ENCODE results near the gene COA3.

Gene COA3, protein sequence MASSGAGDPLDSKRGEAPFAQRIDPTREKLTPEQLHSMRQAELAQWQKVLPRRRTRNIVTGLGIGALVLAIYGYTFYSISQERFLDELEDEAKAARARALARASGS

DNA sequence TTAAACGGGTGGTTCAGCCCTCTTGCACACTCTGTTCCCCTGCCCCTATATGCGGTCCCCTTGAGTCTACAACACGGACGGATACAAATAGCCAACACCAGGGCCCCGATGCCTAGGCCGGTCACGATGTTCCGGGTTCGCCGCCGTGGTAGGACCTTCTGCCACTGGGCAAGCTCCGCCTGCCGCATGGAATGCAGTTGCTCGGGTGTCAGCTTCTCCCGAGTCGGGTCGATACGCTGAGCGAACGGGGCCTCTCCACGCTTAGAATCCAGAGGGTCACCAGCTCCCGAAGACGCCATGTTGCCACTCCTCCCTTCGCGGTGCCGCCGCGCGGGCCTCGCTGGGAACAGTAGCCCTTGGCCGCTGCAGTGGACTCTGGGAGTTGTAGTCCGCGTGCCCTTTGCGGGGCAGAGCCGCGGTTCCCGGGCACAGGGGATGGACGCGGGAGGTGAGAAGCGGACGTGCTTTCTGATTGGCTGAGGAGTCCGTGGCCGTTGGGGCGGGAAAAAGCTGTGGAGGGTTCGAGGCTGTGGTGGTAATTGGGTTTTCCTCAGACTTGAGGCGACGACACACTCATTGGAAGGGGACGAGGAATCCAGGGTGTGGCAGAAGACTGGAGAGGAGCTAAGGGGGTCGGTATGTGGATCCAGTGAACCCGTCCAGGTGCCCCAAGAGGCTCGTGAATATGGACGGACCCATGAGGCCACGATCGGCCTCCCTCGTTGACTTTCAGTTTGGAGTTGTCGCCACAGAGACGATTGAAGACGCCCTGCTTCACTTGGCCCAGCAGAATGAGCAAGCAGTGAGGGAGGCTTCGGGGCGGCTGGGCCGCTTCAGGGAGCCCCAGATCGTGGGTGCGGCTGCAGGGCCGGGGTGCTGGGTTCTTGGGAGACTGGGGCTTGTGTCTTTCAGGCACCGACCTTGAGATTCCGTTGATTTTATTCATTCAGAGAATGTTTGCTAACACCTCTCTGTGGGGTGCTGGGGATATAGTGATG, at the start of gene COA3, which contains the start of gene CNTD1:
TSS of gene COA3 (minus strand) at position 322 of the 998 bp plus-strand sequence. CDS start at position 299, 23 bp downstream.
TSS of gene CNTD1 (plus strand) at position 479 of the 998 bp plus-strand sequence. CDS start at position 686, 207 bp downstream.
- peak; percentile 79 for DNase-seq (ENCODE audit: low spot score)

DNA sequence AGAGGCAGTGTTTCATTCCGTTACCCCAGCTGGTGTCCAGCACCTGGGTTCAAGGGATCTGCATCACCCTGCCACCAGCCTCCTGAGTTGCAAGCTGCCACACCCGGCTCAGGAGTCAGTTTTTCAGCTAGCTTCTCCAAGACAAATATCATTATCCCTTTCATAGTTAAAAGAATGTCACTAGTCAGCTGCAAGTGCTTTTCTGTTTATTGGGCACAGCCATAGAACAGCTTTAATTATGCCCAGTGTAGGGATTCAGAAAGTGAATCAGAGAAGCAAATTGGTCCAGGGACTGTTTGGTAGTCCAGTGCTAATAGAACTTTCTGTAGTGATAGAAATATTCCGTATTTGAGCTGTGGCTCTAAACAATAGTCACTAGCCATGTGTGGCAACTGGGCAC, 49.6 kb upstream of the COA3 start:
- DNase-seq (ENCODE audit: low spot score) = no peak

DNA sequence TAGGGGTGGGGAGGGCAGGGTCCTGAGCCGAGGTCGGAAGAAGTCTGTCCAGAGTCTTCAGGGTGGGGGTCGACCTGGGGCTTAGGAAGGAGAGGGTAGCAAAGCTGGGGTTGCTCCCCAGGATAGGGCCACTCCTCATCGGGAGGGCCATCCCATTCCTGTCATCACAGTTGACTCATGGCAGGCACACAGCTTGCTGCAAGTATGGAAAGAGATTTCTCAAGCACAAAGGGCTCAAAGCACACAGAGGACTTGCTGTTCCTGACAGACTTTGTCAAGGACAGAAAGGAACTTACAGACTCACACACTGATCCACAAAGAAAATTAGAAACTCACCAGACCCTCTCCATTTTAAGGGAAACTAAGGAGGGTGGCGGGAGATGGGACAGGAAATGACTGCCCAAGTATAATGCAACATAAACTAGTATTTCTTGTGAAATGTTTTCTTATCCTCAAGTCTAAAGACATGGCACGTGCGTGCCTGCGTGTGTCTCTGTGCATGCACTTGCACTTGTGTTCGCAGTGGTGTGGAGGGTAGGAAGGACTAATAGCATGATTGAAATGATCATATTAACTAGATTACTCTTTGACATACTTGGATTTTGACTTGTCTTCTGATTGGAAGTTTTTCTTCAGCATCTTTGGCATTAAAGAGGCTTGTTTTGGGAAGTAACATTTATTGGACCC, 48.2 kb upstream of the COA3 start:
- DNase-seq (ENCODE audit: low spot score) = no peak

DNA sequence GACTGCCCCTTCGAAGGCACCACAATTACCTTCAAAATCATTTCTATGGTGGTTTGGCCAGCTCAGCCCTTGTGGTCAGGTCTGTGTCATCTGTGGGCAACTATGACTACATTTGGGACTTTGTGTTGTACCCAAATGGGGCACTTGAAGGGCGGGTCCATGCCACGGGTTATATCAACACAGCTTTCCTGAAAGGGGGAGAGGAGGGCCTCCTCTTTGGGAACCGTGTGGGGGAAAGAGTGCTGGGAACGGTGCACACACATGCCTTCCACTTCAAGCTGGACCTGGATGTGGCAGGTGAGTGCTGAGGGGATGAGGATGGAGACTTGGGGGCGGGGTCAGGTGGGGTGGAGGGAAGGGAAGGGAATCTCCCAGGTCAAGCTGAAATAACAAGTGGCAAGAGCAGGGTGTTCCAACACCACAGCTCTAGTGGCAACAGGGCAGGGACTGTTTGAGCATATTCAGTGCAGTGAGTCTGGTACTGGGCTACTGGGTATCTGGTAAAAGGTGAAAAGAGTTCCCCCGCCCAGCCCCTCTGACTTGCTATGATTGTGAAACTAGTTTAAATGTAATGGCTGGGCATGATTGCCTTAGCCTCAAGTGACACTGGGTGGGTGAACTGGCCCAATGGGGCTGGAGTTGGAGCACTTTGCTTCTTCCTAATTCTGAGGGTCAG, 47.6 kb upstream of the COA3 start:
- DNase-seq (ENCODE audit: low spot score) = no peak

DNA sequence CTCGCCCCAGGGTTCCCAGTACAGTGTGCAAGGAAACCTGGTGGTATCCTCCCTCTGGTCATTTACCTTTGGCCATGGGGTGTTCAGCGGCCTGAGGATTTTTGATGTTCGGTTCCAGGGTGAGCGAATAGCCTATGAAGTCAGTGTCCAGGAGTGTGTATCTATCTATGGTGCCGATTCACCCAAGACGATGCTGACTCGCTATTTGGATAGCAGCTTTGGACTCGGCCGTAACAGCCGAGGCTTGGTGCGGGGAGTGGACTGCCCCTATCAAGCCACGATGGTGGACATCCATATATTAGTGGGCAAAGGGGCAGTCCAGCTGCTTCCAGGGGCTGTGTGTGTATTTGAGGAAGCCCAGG, 47.0 kb upstream of the COA3 start:
- DNase-seq (ENCODE audit: low spot score) = no peak

DNA sequence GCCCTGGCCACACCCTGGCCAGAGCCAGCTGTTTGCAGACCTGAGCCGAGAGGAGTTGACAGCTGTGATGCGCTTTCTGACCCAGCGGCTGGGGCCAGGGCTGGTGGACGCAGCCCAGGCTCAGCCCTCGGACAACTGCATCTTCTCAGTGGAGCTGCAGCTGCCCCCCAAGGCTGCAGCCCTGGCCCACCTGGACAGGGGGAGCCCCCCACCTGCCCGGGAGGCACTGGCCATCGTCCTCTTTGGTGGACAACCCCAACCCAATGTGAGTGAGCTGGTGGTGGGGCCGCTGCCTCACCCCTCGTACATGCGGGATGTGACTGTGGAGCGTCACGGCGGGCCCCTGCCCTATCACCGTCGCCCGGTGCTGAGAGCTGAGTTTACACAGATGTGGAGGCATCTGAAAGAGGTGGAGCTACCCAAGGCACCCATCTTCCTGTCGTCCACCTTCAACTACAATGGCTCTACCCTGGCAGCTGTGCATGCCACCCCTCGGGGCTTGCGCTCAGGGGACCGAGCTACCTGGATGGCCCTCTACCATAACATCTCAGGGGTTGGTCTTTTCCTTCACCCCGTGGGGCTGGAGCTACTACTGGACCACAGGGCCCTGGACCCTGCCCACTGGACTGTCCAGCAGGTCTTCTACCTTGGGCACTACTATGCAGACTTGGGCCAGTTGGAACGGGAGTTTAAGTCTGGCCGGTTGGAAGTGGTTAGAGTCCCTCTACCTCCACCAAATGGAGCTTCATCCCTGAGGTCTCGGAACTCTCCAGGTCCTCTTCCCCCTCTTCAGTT, 46.5 kb upstream of the COA3 start:
- DNase-seq (ENCODE audit: low spot score) = no peak

DNA sequence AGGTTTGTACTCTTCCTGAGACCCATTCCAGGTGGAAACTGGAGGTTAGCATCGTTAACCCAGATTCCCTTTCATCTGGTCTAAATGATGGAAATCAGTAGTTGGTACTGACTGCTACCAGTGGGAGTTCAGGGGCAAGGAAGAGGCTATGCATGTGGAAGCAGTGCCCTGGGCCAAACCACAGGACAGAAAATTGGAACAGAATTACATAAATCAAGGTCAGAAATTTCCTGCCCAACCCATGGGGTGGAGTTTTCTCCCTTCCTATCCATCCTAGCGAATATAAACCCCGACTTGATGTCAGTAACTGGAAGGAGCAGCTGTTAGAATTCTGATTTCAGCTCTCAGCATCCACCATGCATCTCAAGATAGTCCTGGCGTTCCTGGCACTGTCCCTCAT, 45.8 kb upstream of the COA3 start, which contains the start of gene AOC2:
TSS of gene AOC2 (plus strand) at position 310 of the 400 bp plus-strand sequence. CDS start at position 357, 47 bp downstream.
- DNase-seq (ENCODE audit: low spot score) = no peak

DNA sequence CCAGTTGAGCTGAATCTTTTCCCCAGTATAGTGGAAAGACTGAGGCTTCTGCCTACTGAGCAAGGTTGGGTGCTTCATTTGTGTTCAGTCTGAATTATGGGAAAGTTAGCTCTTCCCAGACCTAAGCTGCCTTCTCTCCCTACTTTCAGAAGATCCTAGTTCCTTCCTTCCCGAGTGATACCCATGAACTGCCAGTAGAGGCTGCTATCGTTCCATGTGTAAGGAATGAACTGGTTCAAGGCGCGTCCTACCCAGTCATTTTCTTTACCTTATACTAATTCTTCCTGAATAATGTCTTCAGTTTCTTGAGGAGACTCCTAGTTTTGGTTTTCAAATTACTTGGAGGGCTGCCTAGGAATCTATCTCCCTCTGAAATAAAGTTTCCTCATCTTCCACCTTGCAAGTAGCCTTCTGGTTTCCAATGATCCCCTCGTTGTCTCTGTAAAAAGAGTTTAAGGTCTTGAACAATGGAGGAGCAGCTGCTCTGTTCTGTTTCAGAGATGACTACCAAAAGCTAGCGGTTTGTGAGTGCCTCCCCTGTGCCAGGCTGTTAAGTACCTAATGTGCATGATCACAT, 44.9 kb upstream of the COA3 start:
- peak; percentile 39 for DNase-seq (ENCODE audit: low spot score)

DNA sequence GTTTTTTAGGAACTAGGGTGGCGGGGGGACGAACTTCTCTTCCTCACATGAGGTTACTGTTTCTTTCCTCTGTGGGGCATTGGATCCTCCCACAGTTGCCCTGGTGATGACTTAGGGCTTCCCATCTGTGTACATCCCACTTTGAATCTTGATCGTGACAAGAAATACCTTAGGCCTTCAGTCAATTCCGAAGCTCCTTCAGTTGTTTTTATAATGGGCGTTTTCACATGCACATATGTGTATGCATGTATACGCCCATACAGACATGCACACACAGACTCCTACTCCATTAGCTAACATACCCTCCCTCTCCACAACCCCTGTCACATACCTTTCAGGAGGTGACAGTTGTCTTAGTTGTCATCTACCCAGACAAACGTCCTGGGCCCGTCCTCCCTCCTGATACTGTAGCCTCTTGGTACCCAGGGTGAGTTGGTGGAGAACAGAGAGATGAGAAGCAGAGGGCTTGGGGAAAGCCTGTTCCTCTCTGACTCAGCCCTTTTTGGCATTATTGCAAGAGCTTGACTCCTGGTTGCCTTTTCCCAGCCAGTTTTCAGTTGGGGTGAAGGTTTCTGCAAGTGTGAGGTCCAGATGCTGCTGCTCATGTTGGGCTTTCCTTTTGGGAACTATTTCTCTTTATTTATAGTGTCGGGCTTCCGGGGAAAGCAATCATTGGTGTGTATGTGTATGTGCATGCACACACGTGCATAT, 43.6 kb upstream of the COA3 start:
- no peak for DNase-seq (ENCODE audit: low spot score)

DNA sequence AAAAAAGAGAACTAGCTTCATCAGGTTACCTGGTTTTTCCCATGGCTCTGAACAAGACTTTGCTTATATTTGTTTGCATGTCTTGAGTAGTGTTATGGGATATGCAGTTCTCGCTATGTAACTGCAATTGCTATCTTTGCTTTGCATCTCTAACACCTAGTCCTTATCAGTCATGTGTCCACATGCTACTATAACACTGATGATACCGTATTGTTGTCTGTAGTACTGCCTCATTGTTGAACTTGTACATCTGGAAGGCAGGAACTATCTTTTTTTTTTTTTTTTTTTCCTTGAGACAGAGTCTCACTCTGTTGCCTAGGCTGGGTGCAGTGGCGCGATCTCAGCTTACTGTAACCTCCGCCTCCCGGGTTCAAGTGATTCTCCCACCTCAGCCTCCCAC, 37.2 kb upstream of the COA3 start:
- no peak for DNase-seq (ENCODE audit: low spot score)

DNA sequence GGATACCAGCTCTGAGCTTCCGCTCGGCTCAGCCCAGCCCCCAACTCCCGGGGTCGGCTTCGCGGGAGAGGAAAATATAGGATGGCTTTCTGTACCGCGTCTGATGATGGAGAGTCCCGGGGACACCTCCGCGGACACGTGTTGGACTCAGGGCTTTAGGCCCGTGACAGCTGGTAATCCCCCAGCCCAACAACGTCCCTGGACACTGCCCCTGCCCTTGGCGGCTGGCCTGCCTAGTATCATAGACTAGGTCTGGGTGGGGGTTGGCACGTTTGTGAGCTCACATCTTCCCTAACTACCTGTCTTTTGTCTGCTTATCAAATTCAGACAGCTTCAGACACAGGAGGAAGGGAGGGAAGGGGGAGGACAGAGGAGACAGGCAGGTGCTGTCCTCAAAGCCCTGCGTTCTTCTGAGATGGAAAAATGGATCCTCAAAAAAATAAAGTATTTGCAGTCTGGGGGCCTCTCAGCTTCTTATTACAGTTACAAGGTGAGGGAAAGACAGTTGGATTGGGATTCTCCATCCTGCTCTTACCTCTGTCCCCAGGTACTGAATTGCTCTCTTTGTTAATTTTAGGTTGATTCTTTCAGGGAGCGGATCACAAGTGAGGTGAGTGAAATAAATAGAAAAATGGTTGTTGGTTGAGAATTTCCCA, 35.4 kb upstream of the COA3 start:
- DNase-seq (ENCODE audit: low spot score) = no peak

DNA sequence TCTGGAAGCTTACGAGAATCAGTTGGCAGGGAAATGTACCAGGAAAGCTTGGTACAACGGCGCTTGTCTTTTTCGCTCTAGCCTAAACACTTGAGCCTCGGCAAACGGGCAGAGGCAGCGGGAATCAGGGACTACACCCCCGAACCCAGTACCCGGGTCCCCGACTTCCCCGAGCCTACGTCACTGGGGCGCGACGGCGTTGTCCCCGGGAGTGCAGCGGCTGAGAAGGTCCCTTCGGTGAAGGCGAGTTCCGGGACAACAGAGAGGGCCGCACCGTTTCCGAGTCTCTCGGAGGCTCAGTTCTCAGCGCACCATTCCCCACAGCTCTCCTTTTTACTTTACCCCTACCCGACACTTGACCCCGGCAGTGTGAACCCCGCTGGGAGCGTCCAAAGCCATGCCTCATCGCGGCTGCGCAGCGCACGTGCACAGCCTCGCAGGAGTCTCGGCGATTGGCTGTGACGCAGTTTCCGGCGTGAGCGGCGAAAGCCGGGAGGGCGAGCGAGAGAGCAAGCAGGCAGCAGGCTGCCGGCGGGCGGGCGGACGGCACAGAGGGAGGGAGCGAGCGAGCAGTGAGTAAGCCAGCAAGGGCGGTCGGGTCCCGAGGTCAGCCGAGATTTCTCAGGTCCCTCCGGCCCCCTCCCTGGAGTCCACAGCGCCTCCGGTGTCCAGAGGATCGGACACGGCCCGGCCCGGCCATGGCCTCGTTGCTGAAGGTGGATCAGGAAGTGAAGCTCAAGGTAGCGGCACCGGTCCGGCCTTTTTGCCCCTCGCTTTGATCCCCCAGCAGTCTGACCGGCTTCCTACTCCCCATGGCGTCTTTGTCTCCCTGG, 34.6 kb upstream of the COA3 start, which contains the start of gene PSME3:
TSS of gene PSME3 (plus strand) at position 464 of the 833 bp plus-strand sequence. CDS start at position 699, 235 bp downstream.
- DNase-seq (ENCODE audit: low spot score) = peak; percentile 91

DNA sequence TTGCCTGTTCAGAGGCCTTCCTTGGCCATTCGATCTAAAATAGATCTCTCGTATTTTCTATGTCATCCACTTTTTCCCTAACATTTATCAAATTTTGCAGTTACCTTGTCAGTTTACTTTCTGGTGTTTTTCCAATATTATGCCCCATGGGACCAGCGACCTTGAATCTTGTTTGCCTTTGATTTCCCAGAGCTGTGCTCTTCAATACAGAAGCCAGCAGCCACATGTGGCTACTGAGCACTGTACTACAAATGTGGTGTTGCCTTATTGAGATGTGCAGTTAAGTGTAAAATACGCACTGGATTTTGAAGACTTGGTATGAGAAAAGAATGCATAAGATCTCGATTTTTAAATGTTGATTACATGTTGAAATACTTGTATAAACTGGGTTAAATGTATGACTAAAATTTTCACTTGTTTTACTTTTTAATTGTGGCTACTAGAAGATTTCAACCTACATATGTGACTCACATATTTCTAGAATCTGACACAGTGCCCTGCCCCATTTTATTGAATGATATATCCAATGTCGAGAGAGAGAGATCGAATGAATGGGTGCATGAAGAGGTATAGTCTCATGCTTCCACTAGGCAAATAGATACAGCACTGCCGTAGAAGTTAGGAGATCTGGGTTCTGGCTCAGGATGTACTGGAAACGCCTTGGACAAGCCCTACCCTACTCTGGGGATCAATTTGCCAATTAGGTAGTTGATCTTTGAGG, 33.9 kb upstream of the COA3 start:
- DNase-seq (ENCODE audit: low spot score) = no peak

DNA sequence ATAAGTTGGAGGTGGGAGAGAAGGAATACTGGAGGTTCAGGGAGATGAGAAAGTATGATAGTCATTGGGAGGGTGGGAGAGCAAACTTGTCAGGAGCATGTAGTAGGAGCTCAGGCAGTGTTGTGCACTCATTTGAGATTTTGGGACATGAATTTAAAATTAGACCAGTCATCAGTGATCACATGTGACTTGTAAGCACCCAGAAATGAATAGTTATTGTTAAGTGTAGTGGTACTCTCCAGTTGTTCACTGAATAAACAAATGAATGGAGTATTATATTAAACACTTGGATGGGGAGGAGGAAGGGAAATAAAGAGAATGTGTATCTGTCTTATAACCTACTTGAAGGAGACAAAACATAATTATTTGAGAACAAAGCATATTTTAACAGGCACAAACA, 32.5 kb upstream of the COA3 start:
- no peak for DNase-seq (ENCODE audit: low spot score)

DNA sequence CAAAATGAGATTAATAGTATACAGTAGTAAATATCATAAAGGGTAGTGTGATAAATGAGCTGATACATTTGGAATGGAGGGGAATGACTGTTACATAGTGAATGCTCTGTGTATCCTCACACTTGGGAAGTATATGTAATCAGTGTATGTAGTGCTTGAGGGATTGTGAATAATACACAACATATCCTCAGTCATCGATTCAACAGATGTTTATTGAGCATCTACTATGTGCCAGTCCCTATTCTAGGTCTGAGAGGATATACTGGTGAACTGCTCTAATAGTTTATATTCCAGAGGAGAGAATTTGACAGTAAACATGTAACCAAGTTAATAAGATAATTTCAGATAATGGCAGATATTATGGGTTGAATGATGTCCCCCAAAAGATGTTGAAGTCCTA, 29.0 kb upstream of the COA3 start:
- DNase-seq (ENCODE audit: low spot score) = no peak

DNA sequence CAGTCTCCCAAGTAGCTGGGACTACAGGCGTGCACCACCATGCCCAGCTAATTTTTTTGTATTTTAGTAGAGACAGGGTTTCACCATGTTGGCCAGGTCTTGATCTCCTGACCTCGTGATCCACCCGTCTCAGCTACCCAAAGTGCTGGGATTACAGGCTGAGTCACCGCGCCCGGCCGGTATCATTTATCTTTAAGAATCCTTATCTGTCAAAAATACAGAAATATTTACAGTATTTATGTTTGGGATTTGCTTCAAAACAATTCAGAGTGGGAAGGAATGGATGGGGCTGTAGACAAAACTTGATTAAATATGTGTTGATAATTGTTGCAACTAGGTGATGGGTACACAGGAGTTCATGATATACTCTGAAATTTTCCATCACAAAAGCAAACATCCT, 22.7 kb upstream of the COA3 start:
- DNase-seq (ENCODE audit: low spot score) = no peak

DNA sequence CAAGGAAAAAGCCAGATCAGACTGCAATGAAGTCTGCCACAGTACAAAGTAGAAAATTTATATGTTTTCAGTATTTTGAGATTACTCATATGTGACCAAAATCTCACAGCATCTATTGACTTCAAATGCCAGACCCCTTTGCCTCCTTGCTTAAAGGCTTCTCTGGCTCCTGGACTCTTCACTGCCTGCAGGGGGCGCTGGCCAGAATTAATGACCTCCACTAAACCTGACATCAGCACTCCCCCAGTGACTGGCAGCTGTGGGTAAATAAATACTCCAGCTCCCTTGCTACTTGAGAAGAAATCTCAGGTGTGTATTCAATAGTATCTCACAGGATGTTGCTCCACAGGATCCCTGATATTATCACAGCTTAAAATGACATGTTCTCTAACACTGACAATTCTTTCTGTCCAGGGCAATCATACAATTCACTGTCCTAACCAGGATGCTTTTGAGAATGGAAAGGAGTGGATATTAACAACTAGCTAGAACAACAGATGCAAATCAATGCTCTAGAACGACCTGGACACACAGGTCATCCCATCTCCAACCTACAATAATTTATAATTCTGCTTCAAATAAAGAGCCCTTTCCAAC, 21.5 kb upstream of the COA3 start:
- peak; percentile 73 for DNase-seq (ENCODE audit: low spot score)

DNA sequence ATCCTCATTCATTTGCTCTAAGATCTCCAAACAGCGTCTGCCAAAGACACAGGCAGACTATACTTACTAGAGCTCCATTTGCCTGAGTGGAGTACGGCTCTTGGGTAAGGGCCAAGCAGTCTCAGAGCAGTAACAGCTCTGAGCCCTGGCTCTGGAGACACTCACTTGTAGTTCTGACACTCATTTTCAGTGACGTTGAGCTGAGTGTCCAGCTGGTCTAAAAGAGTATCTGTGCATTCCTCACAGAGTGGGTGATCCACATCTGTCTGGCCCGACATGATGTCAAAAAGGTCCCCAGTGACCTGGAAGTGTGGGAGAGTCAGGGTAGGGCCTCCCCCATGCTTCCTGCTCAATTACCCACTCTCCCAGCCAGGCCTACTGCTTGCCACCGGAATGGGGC, 19.9 kb upstream of the COA3 start:
- DNase-seq (ENCODE audit: low spot score) = no peak
